ENCODE results near the gene METTL27. TPM values are rescaled to one million over a fixed set of nuclear protein-coding genes. Genes with fewer than 3 reads are reported as not detected.
"Not testable (repeated sequence)": the region's sequence is repeated elsewhere in the genome, so short reads cannot be mapped to it uniquely, and the experiment has no call there.

METTL27 gene
- total RNA-seq, 5 donors from 2014 or later (not counting 1 experiment from before 2014, with no cell fraction given): 0.45 to 7.2 (median 1.8) TPM

DNA sequence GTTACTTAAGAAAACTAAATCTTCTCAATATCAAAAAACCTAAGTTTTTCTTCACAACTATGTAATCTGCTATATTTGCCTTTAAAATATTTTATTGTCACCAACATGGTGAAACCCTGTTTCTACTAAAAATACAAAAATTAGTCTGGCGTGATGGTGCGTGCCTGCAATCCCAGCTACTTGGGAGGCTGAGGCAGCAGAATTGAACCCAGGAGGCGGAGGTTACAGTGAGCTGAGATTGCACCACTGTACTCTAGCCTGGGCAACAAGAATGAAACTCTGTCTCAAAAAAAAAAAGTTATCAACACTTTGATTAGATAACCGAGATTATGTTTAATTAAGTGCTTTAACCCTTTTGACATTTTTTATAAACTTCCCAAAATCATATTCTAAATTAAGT is 39.9 kb downstream of the METTL27 start:
- Mint-ChIP-seq H3K36me3 (no peaks in the 10 kb centered on the region), H3K27me3 (peaks cover 11 to 16% of the 10 kb centered on the region in 2 donors), H3K4me1 (no peaks in the 10 kb centered on the region), H3K4me3 (no peak overlapping the region), H3K9me3 (no peaks in the 10 kb centered on the region), H3K27ac (no peak overlapping the region)
- ChIA-PET CTCF (no interaction called here), POLR2A (no interaction called here)
- H3K36me3 ChIP-seq (ENCODE audit: control insufficient read depth in 2 of 2, extremely low read depth in 1 of 2, insufficient read depth in 1 of 2, low read length in 1 of 2): no peaks in the 10 kb centered on the region
- H3K27me3 ChIP-seq (replicated peaks in 1 of 2; ENCODE audit: control insufficient read depth in 2 of 2, extremely low read depth in 1 of 2, insufficient read depth in 2 of 2, low read length in 1 of 2): peaks cover 0 to 8% of the 10 kb centered on the region in 2 experiments
- ATAC-seq (replicated peaks in 1 of 4): no peak
- no peak overlapping the region for H3K27ac ChIP-seq (ENCODE audit: low read length)
- H3K9me3 ChIP-seq: no peaks in the 10 kb centered on the region
- no peak overlapping the region for H3K4me3 ChIP-seq (ENCODE audit: control insufficient read depth in 1 of 2, extremely low read depth in 1 of 2, low read length in 1 of 2)
- no CpG with 5 or more reads among the region's 4 CpGs for WGBS (ENCODE audit: insufficient coverage)
- no peaks in the 10 kb centered on the region for H3K4me1 ChIP-seq (ENCODE audit: control insufficient read depth in 1 of 2, extremely low read depth in 1 of 2, insufficient read depth in 2 of 2, low read length in 2 of 2)
- DNase-seq: no peak

- Mint-ChIP-seq H3K4me3 (no peak overlapping the region), H3K9me3 (no peaks in the 10 kb centered on the region), H3K27ac (no peak overlapping the region), H3K4me1 (no peaks in the 10 kb centered on the region), H3K36me3 (no peaks in the 10 kb centered on the region), H3K27me3 (peaks cover 11 to 16% of the 10 kb centered on the region in 2 donors)
- CTCF ChIA-PET: no interaction called here
- Histone ChIP-seq H3K4me3 (ENCODE audit: control insufficient read depth in 1 of 2, extremely low read depth in 1 of 2, low read length in 1 of 2) (no peak overlapping the region), H3K36me3 (ENCODE audit: control insufficient read depth in 2 of 2, extremely low read depth in 1 of 2, insufficient read depth in 1 of 2, low read length in 1 of 2) (no peaks in the 10 kb centered on the region), H3K4me1 (ENCODE audit: control insufficient read depth in 1 of 2, extremely low read depth in 1 of 2, insufficient read depth in 2 of 2, low read length in 2 of 2) (no peaks in the 10 kb centered on the region), H3K27me3 (replicated peaks in 1 of 2; ENCODE audit: control insufficient read depth in 2 of 2, extremely low read depth in 1 of 2, insufficient read depth in 2 of 2, low read length in 1 of 2) (peaks cover 0 to 8% of the 10 kb centered on the region in 2 experiments), H3K27ac (ENCODE audit: low read length) (no peak overlapping the region), H3K9me3 (no peaks in the 10 kb centered on the region)
- no CpG with 5 or more reads among the region's 1 CpG for WGBS (ENCODE audit: insufficient coverage)
- POLR2A ChIA-PET: no interaction called here
- DNase-seq: no peak
- no peak for ATAC-seq (replicated peaks in 1 of 4)
Measured at GRCh38 chr7:73801577-73801976, 40.7 kb downstream of the METTL27 start.

- H3K27me3 ChIP-seq (replicated peaks in 1 of 2; ENCODE audit: control insufficient read depth in 2 of 2, extremely low read depth in 1 of 2, insufficient read depth in 2 of 2, low read length in 1 of 2): peaks cover 0 to 11% of the 10 kb centered on the region in 2 experiments
- no peaks in the 10 kb centered on the region for H3K4me1 ChIP-seq (ENCODE audit: control insufficient read depth in 1 of 2, extremely low read depth in 1 of 2, insufficient read depth in 2 of 2, low read length in 2 of 2)
- no peak for ATAC-seq (replicated peaks in 1 of 4)
- H3K4me1 Mint-ChIP-seq: no peaks in the 10 kb centered on the region
- no peak overlapping the region for H3K4me3 Mint-ChIP-seq
- 68% methylated on average over 4 of the region's 10 CpGs for WGBS (ENCODE audit: insufficient coverage)
- H3K9me3 ChIP-seq: no peaks in the 10 kb centered on the region
- H3K36me3 Mint-ChIP-seq: no peaks in the 10 kb centered on the region
- ChIA-PET CTCF (no interaction called here), POLR2A (no interaction called here)
- peaks cover 0 to 4% (median 0%) of the 10 kb centered on the region in 3 donors for H3K9me3 Mint-ChIP-seq
- H3K27ac ChIP-seq (ENCODE audit: low read length): no peak overlapping the region
- DNase-seq: no peak
- peaks cover 15 to 16% of the 10 kb centered on the region in 2 donors for H3K27me3 Mint-ChIP-seq
- H3K4me3 ChIP-seq (ENCODE audit: control insufficient read depth in 1 of 2, extremely low read depth in 1 of 2, low read length in 1 of 2): no peak overlapping the region
- no peaks in the 10 kb centered on the region for H3K36me3 ChIP-seq (ENCODE audit: control insufficient read depth in 2 of 2, extremely low read depth in 1 of 2, insufficient read depth in 1 of 2, low read length in 1 of 2)
- H3K27ac Mint-ChIP-seq: no peak overlapping the region
Measured at GRCh38 chr7:73799282-73800141, 42.8 kb downstream of the METTL27 start.

GRCh38 chr7:73797176-73797575 is 45.1 kb downstream of the METTL27 start:
- no CpG with 5 or more reads among the region's 34 CpGs for WGBS (ENCODE audit: insufficient coverage)
- peaks cover 16 to 18% of the 10 kb centered on the region in 2 donors for H3K27me3 Mint-ChIP-seq
- H3K9me3 ChIP-seq; H3K4me1 ChIP-seq (ENCODE audit: control insufficient read depth in 1 of 2, extremely low read depth in 1 of 2, insufficient read depth in 2 of 2, low read length in 2 of 2); ATAC-seq (replicated peaks in 1 of 4); H3K27ac Mint-ChIP-seq; POLR2A ChIA-PET; H3K4me1 Mint-ChIP-seq; H3K4me3 Mint-ChIP-seq; H3K36me3 Mint-ChIP-seq; CTCF ChIA-PET; H3K36me3 ChIP-seq (ENCODE audit: control insufficient read depth in 2 of 2, extremely low read depth in 1 of 2, insufficient read depth in 1 of 2, low read length in 1 of 2); H3K4me3 ChIP-seq (ENCODE audit: control insufficient read depth in 1 of 2, extremely low read depth in 1 of 2, low read length in 1 of 2); H3K9me3 Mint-ChIP-seq; H3K27ac ChIP-seq (ENCODE audit: low read length); DNase-seq: not testable (repeated sequence)
- peaks cover 0 to 19% of the 10 kb centered on the region in 2 experiments for H3K27me3 ChIP-seq (replicated peaks in 1 of 2; ENCODE audit: control insufficient read depth in 2 of 2, extremely low read depth in 1 of 2, insufficient read depth in 2 of 2, low read length in 1 of 2)

GRCh38 chr7:73796656-73797055 is 45.7 kb downstream of the METTL27 start:
- peaks cover 0 to 21% of the 10 kb centered on the region in 2 experiments for H3K27me3 ChIP-seq (replicated peaks in 1 of 2; ENCODE audit: control insufficient read depth in 2 of 2, extremely low read depth in 1 of 2, insufficient read depth in 2 of 2, low read length in 1 of 2)
- H3K27ac Mint-ChIP-seq; DNase-seq; H3K4me1 ChIP-seq (ENCODE audit: control insufficient read depth in 1 of 2, extremely low read depth in 1 of 2, insufficient read depth in 2 of 2, low read length in 2 of 2); H3K4me1 Mint-ChIP-seq; CTCF ChIA-PET; H3K4me3 Mint-ChIP-seq; H3K9me3 ChIP-seq; H3K27ac ChIP-seq (ENCODE audit: low read length); ATAC-seq (replicated peaks in 1 of 4); H3K36me3 Mint-ChIP-seq; H3K4me3 ChIP-seq (ENCODE audit: control insufficient read depth in 1 of 2, extremely low read depth in 1 of 2, low read length in 1 of 2); H3K36me3 ChIP-seq (ENCODE audit: control insufficient read depth in 2 of 2, extremely low read depth in 1 of 2, insufficient read depth in 1 of 2, low read length in 1 of 2); H3K9me3 Mint-ChIP-seq: not testable (repeated sequence)
- no CpG with 5 or more reads among the region's 6 CpGs for WGBS (ENCODE audit: insufficient coverage)
- H3K27me3 Mint-ChIP-seq: peaks cover 20 to 21% of the 10 kb centered on the region in 2 donors
- POLR2A ChIA-PET: interaction anchor here in 1 of 2 donors (0.7 kb wide), 1 partner anchor 81 kb away, joined by 3 read pairs; no protein-coding TSS in a partner anchor

DNA sequence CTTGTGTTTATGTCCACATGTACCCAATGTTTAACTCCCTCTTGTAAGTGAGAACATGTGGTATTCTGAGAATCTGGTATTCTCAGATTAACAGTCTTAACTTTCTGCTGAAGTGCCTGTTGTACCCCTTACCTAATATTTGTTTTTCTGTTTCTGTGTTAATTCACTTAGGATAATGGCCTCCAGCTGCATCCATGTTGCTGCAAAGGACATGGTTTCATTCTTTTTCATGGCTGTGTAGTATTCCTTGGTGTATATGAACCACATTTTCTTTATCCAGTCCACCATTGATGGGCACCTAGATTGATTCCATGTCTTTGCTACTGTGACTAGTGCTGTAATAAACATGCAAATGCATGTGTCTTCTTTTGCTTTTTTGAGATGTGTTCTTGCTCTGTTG is 47.1 kb downstream of the METTL27 start:
- H3K9me3 Mint-ChIP-seq; H3K27ac ChIP-seq (ENCODE audit: low read length); CTCF ChIA-PET; H3K4me3 Mint-ChIP-seq; H3K9me3 ChIP-seq; ATAC-seq (replicated peaks in 1 of 4); POLR2A ChIA-PET; DNase-seq; H3K4me1 Mint-ChIP-seq; H3K36me3 Mint-ChIP-seq; H3K27ac Mint-ChIP-seq; H3K4me1 ChIP-seq (ENCODE audit: control insufficient read depth in 1 of 2, extremely low read depth in 1 of 2, insufficient read depth in 2 of 2, low read length in 2 of 2); H3K36me3 ChIP-seq (ENCODE audit: control insufficient read depth in 2 of 2, extremely low read depth in 1 of 2, insufficient read depth in 1 of 2, low read length in 1 of 2); H3K4me3 ChIP-seq (ENCODE audit: control insufficient read depth in 1 of 2, extremely low read depth in 1 of 2, low read length in 1 of 2): not testable (repeated sequence)
- peaks cover 22 to 26% of the 10 kb centered on the region in 2 donors for H3K27me3 Mint-ChIP-seq
- peaks cover 0 to 16% of the 10 kb centered on the region in 2 experiments for H3K27me3 ChIP-seq (replicated peaks in 1 of 2; ENCODE audit: control insufficient read depth in 2 of 2, extremely low read depth in 1 of 2, insufficient read depth in 2 of 2, low read length in 1 of 2)

Data from T-cell (primary cell).